ENCODE results near the gene LRIT3. TPM values are rescaled to one million over a fixed set of nuclear protein-coding genes. Genes with fewer than 3 reads are reported as not detected.

LRIT3 gene
- total RNA-seq = 0.17 and 0.31 TPM in 2 replicates
- long read RNA-seq = 0 reads

GRCh38 chr4:109847896-109848442 is at the start of gene LRIT3:
Gene LRIT3, plus strand, starts transcription at chr4:109848107. Its CDS starts 95 bp downstream, at chr4:109848202.
- DNase-seq (ENCODE audit: low spot score, unreplicated experiment) = no peak
- Mint-ChIP-seq H3K36me3 (ENCODE audit: insufficient read depth) (no peaks in the 10 kb centered on the region), H3K4me3 (ENCODE audit: low read depth) (no peak within 1 kb of the TSS), H3K9me3 (ENCODE audit: low read depth) (no peaks in the 10 kb centered on the region), H3K4me1 (ENCODE audit: low read depth) (peaks cover 23% of the 10 kb centered on the region), H3K27me3 (no peaks in the 10 kb centered on the region), H3K27ac (no peak within 1 kb of the TSS)
- TF ChIP-seq, protein P1, sequence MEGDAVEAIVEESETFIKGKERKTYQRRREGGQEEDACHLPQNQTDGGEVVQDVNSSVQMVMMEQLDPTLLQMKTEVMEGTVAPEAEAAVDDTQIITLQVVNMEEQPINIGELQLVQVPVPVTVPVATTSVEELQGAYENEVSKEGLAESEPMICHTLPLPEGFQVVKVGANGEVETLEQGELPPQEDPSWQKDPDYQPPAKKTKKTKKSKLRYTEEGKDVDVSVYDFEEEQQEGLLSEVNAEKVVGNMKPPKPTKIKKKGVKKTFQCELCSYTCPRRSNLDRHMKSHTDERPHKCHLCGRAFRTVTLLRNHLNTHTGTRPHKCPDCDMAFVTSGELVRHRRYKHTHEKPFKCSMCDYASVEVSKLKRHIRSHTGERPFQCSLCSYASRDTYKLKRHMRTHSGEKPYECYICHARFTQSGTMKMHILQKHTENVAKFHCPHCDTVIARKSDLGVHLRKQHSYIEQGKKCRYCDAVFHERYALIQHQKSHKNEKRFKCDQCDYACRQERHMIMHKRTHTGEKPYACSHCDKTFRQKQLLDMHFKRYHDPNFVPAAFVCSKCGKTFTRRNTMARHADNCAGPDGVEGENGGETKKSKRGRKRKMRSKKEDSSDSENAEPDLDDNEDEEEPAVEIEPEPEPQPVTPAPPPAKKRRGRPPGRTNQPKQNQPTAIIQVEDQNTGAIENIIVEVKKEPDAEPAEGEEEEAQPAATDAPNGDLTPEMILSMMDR (IDR thresholded peaks at IDR 0.05; ENCODE audit: unreplicated experiment) = no peak

GRCh38 chr4:109798866-109799265 is 49.0 kb upstream of the LRIT3 start:
- DNase-seq (ENCODE audit: low spot score, unreplicated experiment) = no peak
- peaks cover 17% of the 10 kb centered on the region for H3K9me3 Mint-ChIP-seq (ENCODE audit: low read depth)
- H3K36me3 Mint-ChIP-seq (ENCODE audit: insufficient read depth) = no peaks in the 10 kb centered on the region
- TF ChIP-seq, protein P1 (IDR thresholded peaks at IDR 0.05; ENCODE audit: unreplicated experiment) = no peak
- no peaks in the 10 kb centered on the region for H3K4me1 Mint-ChIP-seq (ENCODE audit: low read depth)
- no peaks in the 10 kb centered on the region for H3K27me3 Mint-ChIP-seq
- no peak overlapping the region for H3K27ac Mint-ChIP-seq
- H3K4me3 Mint-ChIP-seq (ENCODE audit: low read depth) = no peak overlapping the region

GRCh38 chr4:109801099-109801789 is 46.7 kb upstream of the LRIT3 start:
- TF ChIP-seq, protein P1 (IDR thresholded peaks at IDR 0.05; ENCODE audit: unreplicated experiment) = no peak
- DNase-seq (ENCODE audit: low spot score, unreplicated experiment) = no peak
- no peaks in the 10 kb centered on the region for H3K4me1 Mint-ChIP-seq (ENCODE audit: low read depth)
- H3K4me3 Mint-ChIP-seq (ENCODE audit: low read depth) = no peak overlapping the region
- peaks cover 5% of the 10 kb centered on the region for H3K9me3 Mint-ChIP-seq (ENCODE audit: low read depth)
- no peak overlapping the region for H3K27ac Mint-ChIP-seq
- no peaks in the 10 kb centered on the region for H3K27me3 Mint-ChIP-seq
- no peaks in the 10 kb centered on the region for H3K36me3 Mint-ChIP-seq (ENCODE audit: insufficient read depth)

DNA sequence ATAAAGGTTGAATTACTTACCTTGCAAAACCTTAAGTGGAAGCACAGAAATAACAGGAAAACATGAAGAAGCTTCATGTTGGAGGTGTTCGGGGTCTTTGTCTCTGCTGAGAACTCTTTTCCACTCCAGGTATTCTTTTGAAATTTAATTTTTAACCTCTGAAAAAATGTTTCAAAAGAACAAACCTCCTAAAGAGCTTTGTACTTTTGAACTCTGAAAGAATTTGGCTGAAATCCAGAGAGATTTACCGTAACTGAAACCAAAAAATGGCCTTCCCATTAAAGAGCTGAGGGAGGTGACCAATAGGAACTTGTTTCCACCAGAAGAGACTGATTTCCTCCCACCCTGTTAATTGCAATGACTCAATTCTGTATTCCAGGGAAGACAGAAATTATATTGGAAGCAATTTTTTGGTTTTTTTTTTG is 46.0 kb upstream of the LRIT3 start, which contains the start of gene CFI:
Gene CFI, minus strand, starts transcription at position 105 of the 425 bp plus-strand sequence. Its CDS starts 28 bp downstream, at position 77.
- TF ChIP-seq, protein P1 (IDR thresholded peaks at IDR 0.05; ENCODE audit: unreplicated experiment) = no peak
- Mint-ChIP-seq H3K4me3 (ENCODE audit: low read depth) (no peak within 1 kb of the TSS), H3K27ac (peak within 1 kb of the TSS; percentile 6), H3K27me3 (no peaks in the 10 kb centered on the region), H3K4me1 (ENCODE audit: low read depth) (no peaks in the 10 kb centered on the region), H3K9me3 (ENCODE audit: low read depth) (peaks cover 5% of the 10 kb centered on the region), H3K36me3 (ENCODE audit: insufficient read depth) (no peaks in the 10 kb centered on the region)
- no peak for DNase-seq (ENCODE audit: low spot score, unreplicated experiment)

DNA sequence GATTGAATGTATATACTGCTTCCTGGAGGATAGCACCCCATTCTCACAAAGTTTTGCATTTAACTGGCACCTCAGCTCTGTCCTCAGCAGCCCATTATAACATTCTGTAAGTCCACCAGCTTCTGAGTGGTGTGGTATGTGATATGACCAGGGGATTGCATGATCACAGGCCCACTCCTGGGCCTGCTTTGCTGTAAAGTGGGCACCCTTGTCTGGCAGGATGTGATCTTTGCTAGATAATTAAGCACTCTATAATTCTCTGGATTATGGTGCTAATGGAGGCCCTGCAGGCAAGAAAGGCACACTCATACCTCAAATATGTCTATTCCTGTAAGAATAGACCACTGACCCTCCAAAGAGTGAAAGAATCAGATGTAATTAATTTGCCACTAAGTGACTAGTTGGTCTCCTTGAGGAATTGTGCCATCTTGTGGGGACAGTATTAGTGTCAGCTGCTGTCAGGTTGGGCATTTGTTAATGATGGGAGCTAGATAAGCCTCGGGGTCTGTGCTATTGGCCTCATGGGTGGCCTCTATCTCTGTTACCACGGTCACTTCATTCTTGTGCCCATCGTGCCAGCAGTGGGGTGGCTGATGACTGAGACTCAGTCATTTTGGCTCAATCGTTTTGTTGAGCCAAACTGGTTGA is 43.9 kb upstream of the LRIT3 start:
- Mint-ChIP-seq H3K4me3 (ENCODE audit: low read depth) (no peak overlapping the region), H3K27me3 (no peaks in the 10 kb centered on the region), H3K36me3 (ENCODE audit: insufficient read depth) (no peaks in the 10 kb centered on the region), H3K27ac (peak overlapping the region; percentile 24), H3K9me3 (ENCODE audit: low read depth) (no peaks in the 10 kb centered on the region), H3K4me1 (ENCODE audit: low read depth) (no peaks in the 10 kb centered on the region)
- no peak for DNase-seq (ENCODE audit: low spot score, unreplicated experiment)
- TF ChIP-seq, protein P1 (IDR thresholded peaks at IDR 0.05; ENCODE audit: unreplicated experiment) = no peak

Data from progenitor cell of endocrine pancreas (in vitro differentiated cells).